Dermis blood vessel endothelial cell (primary cell): ENCODE results near the gene SPECC1. TPM values are rescaled to one million over a fixed set of nuclear protein-coding genes. Genes with fewer than 3 reads are reported as not detected.
A peak's percentile ranks its signal among the peaks of the same experiment; 100 is the strongest.
"Not testable (repeated sequence)": the region's sequence is repeated elsewhere in the genome, so short reads cannot be mapped to it uniquely, and the experiment has no call there.

Experiments used
- DNase-seq: peaks from one replicate; pipeline ENCODE4 v3.0.0; 2010
- total RNA-seq: library from RNA; depleted of rRNA; stranded (reverse); fragments of >200 nt; gene quantifications from 2 replicates; pipeline ENCODE4 v1.2.3, GENCODE V29; 2014

The SPECC1 gene
- total RNA-seq, 1 donor from 2014 or later, result 3.1 TPM

GRCh38 chr17:20281860-20282259, 272.7 kb downstream of the SPECC1 start:
- no peak for DNase-seq

- no peak for DNase-seq
These were observed 273.6 kb downstream of the SPECC1 start for GRCh38 chr17:20282526-20283308.

GRCh38 chr17:20284022-20284421, 274.9 kb downstream of the SPECC1 start:
- no peak for DNase-seq

GRCh38 chr17:20284570-20285295, 275.6 kb downstream of the SPECC1 start:
- no peak for DNase-seq

GRCh38 chr17:20289984-20290383, 280.8 kb downstream of the SPECC1 start:
- DNase-seq, result no peak

- DNase-seq, result no peak
These were observed 282.7 kb downstream of the SPECC1 start for GRCh38 chr17:20291853-20292252.

GRCh38 chr17:20293501-20293900, 284.3 kb downstream of the SPECC1 start:
- no peak for DNase-seq

GRCh38 chr17:20294120-20294519, 285.0 kb downstream of the SPECC1 start:
- DNase-seq, result no peak

- DNase-seq, result no peak
These were observed 289.9 kb downstream of the SPECC1 start for GRCh38 chr17:20299013-20299412.

GRCh38 chr17:20300436-20300934, 291.3 kb downstream of the SPECC1 start:
- no peak for DNase-seq

- no peak for DNase-seq
These were observed 293.2 kb downstream of the SPECC1 start for GRCh38 chr17:20302246-20302917.

- DNase-seq, result no peak
These were observed 295.8 kb downstream of the SPECC1 start for GRCh38 chr17:20304961-20305360.

- DNase-seq, result no peak
These were observed 297.8 kb downstream of the SPECC1 start for GRCh38 chr17:20306924-20307323.

- no peak for DNase-seq
These were observed 298.3 kb downstream of the SPECC1 start for GRCh38 chr17:20307326-20307910.

- DNase-seq, result no peak
These were observed 301.3 kb downstream of the SPECC1 start for GRCh38 chr17:20310481-20310880.

GRCh38 chr17:20313306-20313705, 304.1 kb downstream of the SPECC1 start:
- DNase-seq, result no peak

- DNase-seq, result no peak
These were observed 304.7 kb downstream of the SPECC1 start for GRCh38 chr17:20313891-20314290.

GRCh38 chr17:20314834-20315233, 305.7 kb downstream of the SPECC1 start:
- no peak for DNase-seq

- DNase-seq, result no peak
These were observed 306.2 kb downstream of the SPECC1 start for GRCh38 chr17:20315311-20315710.

GRCh38 chr17:20315821-20316220, 306.7 kb downstream of the SPECC1 start:
- no peak for DNase-seq

- DNase-seq, result peak; percentile 65
These were observed 311.5 kb downstream of the SPECC1 start for GRCh38 chr17:20320535-20321229.

- not testable (repeated sequence) for DNase-seq
These were observed 312.2 kb downstream of the SPECC1 start for GRCh38 chr17:20321357-20321756.
